D341Med (cell line): Measurements from ENCODE around the gene PLIN5.
"Not testable (repeated sequence)": the region's sequence is repeated elsewhere in the genome, so short reads cannot be mapped to it uniquely, and the experiment has no call there.

Experiments
- DNase-seq: peaks from one replicate; pipeline ENCODE4 v3.0.0; 2012; ENCODE audit warnings: low spot score

Gene PLIN5

DNA sequence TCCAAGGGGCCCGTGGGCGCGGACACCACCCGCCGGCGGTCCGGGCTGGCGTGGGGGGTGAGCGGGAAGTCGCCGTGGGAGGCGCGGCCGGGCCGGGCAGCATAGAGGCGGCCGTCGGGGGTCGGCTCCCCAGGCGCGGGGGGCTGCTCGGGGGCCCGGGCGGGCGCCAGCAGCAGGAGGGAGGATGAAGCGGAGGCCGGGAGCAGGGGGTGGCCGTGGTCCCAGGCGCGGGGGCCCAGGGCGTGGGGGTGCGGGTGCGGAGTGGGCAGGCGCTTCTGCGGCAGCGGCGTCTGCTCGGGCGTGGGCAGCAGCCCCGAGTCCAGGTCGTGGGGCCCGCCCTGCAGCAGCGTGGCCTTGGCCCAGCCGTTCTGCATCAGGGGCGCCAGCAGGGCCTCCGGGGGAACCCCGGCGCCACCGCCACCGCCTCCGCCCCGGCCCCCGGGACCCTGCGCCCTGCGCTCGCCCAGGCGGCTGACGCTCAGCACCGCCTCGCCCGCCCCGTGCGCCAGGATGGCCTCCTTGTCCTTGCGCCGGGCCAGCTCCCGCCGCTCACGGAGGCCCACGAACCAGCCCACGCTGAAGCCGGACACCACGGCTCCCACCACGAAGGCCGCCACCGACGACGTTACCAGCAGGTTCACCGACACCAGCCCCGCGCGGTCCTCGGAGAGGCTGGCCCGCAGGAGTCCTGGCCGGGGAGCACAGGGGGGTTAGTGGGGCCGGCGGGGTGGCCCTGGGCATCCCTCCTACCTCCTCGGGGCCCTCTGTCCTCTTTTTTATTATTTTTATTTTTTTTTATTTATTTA, 9.0 kb upstream of the PLIN5 start:
- DNase-seq = peak; percentile 41

- DNase-seq = no peak
Observed at GRCh38 chr19:4542896-4543841, 8.1 kb upstream of the PLIN5 start.

DNA sequence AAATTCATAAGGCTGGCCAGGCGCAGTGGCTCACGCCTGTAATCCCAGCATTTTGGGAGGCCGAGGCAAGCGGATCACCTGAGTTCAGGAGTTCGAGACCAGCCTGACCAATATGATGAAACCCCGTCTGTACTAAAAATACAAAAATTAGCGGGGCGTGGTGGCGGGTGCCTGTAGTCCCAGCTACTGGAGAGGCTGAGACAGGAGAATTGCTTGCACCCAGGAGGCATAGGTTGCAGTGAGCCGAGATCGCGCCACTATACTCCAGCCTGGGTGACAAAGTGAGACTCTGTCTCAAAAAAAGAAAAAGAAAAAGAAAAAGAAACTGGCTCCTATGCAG, 6.8 kb upstream of the PLIN5 start:
- not testable (repeated sequence) for DNase-seq

DNA sequence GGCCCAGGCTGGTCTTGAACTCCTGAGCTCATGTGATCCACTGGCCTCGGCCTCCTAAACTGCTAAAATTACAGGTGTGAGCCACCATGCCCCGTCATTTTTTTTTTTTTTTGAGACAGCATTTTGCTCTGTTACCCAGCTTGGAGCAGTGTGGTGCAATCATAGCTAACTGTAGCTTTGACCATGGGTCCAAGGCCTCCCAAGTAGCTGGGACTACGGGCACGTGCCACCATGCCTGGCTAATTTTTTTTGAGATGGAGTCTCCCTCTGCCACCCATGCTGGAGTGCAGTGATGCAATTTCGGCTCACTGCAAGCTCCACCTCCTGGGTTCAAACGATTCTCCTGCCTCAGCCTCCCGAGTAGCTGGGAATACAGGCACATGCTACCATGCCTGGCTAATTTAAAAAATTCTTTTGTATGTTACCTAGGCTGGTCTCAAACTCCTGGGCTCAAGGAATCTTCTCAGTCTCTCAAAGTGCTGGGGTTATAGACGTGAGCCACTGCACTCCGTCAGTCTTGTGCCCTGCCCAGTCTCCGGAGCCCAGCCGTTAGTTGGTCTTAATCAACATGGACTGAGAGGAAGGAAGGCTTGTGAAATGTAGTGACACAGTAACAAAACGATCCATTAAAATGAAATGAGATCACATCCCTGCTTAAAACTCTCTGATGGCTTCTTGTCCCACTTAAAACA, 6.2 kb upstream of the PLIN5 start:
- no peak for DNase-seq

DNA sequence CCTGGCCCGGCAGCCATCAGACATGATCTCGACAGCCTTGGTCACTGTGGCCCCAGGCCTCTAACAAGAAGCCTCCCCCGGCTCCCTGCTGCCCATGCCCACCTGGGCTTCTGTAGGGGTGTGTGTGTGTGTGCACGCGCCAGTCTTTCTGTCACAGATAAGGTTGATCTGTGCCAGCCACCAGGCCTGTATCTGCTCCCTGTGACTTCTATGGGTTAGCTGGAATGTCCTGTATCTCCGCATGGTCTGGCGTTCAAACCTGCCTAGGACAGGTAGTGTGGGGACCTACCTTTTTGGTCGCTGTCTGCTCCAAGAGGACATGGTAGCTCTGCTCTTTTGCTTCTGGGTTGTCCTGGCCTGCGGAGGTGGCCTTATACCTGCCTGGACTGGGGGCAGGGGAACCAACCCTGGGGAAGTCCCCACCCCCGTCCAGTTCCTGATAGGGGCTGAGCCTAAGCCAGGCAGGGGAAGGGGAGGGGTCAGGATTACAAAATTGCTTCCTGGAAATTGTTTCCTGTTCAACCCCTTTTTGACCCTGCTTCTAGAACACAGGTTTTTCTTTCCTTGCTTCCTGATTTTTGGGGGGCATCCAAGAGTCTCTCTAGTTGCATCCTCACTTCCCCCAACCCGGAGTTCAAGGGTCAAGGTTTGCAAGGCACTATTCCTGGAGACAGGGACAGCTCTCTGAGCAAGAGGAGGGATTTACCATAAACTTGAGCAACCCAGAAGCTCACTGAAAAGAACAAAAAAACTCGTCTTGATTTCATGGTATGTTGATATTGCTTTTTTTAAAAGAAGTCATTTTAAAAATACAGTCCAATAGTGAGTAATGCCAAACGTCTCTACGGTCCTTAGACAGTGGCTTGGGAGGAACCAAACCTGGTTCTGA, 4.9 kb upstream of the PLIN5 start, which contains the start of gene LRG1:
LRG1 (minus strand) TSS at position 344 of the 889 bp plus-strand sequence; CDS start at position 321, 23 bp downstream.
- DNase-seq = no peak

GRCh38 chr19:4539169-4539692, 4.2 kb upstream of the PLIN5 start:
- no peak for DNase-seq

GRCh38 chr19:4538601-4538954, 3.6 kb upstream of the PLIN5 start:
- no peak for DNase-seq

DNA sequence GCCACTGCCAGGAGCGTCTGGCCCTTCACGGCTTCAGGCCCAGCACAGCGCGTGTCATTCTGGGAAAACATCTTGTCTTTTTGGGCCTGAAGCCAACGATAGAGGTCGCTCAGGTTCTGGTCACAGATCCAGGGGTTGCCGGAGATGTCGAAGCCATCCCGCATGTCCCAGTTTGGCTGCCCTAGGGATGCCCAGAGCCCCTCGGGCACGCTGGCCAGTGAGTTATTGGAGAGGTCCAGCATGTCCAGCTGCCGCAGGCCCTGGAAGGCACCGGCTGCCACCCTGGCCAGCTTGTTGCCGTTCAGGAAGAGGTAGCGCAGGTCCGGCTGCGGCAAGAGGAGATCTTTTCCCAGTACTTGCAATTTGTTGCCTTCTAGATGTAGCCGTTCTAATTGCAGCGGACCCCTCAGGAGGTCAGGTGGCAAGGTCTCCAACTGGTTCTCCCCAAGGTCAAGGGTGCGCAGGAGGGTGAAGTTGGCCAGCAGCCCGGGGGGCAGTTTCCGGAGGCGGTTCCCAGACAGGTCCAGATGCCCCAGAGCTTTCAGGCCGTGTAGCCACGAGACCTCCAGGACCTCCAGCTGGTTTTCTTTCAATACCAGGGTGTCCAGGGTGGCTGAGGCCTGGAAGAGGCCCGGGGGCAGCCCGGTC, 3.1 kb upstream of the PLIN5 start:
- no peak for DNase-seq

DNA sequence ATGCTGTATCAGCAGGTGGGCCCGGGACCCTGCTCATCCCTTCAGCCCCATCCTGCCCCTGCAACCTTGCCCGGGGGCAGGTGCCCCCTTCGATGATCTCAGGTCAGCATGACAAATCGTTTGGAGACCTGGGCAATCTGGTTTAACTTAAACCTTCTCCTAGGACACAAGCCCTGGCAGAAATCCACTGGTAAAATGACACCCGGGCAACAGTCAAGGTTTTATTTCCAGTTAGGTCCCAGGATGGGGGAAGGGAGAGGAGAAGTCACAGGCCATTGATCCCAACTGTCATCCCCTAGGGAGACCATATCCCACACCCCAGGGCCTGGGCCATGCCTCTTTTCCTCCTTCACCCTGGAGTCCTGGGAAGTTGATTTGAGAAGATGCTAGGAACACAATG, 1.8 kb upstream of the PLIN5 start:
- no peak for DNase-seq

GRCh38 chr19:4533835-4534424, 1.1 kb downstream of the PLIN5 start:
- no peak for DNase-seq

DNA sequence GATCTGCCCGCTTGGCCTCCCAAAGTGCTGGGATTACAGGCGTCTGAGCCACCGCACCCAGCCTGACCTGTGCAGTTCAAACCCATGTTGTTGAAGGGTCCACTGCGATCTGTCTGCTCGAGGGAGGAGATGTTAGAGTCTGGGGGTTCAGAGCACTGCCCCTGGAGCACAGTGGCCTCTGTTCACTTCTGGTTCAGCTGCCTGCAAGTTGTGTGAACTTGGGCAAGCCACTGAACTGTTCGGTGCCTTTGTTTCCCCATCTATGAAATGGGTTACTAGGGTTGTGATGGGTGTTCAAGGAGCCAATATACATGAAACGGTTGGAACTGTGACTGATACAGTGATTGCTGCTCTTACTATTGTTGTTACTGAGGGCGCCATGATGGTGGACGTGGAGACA, 1.7 kb downstream of the PLIN5 start:
- DNase-seq = no peak

- DNase-seq = no peak
Observed at GRCh38 chr19:4531562-4532165, 3.4 kb downstream of the PLIN5 start.

DNA sequence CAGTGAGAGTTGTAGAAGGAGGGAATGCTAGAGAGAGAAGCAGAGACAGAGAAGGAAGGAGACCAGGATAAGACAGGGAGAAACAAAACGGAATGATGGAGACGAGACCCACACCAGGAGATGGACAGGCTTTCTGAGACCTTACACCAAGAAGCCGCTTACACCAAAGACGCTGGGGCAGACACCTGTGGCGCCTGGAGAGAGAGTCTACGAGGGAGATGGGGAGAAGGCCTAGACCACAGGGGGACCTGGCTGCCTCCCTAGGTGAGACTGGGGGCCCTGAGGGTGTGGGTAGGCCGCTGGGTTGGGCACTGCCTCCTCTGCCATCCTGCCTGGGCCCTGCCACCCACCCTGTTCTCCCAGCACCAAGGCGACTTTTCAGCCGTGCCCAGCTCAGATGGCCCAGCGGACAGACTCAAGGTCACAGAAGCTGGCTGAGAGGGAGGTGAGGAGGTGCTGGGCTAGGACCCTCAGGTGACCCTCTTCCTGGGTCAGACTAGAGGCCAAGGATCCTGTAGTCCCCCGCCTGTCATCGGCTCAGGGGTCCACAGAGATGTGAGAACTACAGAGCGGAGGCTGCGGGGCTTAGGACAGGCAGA, 5.0 kb downstream of the PLIN5 start:
- DNase-seq = no peak

- DNase-seq = no peak
Observed at GRCh38 chr19:4528843-4529242, 6.2 kb downstream of the PLIN5 start.

GRCh38 chr19:4527377-4527776, 7.6 kb downstream of the PLIN5 start:
- not testable (repeated sequence) for DNase-seq

- no peak for DNase-seq
Observed at GRCh38 chr19:4525563-4526002, 9.4 kb downstream of the PLIN5 start.

DNA sequence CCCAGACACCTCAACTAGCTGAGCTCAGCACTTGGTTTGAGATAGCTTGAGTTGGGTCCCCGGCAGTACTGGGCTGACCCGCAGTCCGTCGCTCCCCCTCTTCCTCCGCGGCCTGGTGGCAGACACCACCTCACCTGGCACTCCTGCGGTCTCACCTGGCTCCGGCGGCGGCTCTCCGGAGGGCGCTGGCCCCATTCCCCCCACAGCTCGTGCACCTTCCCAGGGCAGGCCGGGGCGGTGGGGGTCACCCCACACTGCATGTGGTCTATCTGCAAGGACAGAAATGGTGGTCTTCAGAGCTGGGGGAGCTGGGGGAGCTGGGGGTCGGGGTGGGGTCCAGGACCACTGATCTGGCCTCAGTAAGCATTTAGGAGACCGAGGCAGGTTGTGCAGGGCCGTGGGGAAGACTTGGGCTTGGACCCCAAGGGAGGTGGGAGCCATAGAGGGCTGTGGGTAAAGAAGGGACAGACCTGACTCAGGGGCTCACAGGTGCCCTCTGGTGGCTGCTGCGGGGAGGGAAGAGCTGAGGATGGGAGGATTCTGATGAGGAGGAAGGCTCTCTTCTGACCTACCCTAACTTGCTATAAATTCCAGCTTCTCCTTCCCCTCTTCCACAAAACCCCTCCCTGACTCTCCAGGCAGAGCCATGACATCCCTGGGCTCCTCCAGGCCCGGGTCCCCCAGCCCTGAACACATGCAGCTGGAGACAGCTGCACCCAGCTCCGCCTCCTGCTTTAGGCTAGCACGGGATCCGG, 10.0 kb downstream of the PLIN5 start:
- peak; percentile 76 for DNase-seq

DNA sequence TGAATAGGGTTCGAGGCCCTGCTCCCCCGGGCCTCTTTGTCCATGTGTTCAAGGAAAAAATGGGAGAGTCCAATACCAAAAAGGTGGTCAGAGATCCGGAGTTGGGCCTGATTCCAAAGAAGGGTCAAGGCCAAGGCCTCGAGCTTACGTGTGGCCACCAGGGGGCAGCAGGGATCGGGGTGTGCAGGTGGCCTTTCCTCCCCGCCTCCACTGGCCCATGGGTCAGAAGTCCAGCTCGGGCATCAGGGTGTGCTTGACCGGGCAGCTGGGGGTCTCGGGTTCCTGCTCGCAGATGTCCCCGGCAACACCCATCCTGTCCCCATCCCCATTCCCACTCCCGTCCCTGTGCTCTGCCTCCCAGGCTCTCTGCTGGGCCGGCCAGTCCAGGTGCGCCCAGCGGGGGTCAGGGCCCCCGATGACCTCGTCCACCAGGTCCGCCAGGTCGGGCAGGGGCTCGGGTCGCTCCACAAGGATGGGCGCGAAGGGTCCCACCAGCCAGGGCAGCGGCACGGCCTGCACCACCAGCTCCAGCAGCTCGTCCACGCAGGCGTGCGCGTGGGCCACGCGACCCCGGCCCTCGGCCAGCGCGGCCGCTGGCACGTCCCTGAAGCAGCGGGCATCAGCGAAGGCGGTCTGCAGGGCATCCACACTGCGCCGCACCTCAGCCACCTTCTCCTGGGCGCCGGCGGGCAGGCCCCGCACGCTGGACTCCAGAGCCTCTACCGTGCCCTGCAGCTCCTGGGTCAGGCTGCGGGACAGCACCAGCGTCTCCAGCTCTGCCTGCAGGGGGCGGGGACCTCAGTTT, 11.5 kb downstream of the PLIN5 start:
- peak; percentile 72 for DNase-seq
